HepG2 (cell line): ENCODE results near the gene NEK9.

ENCODE experiments used
- CTCF ChIP-seq: sonication (generic); formaldehyde crosslinking; IDR thresholded peaks from 2 replicates; pipeline ENCODE4 v1.5.0; 2020; ENCODE audit warnings: mild to moderate bottlenecking, missing genetic modification reagents, moderate library complexity
- HNRNPH1 ChIP-seq: fragments of 200-400 bp; formaldehyde crosslinking; optimal IDR thresholded peaks from 2 replicates; pipeline ENCODE3; 2017; ENCODE audit warnings: mild to moderate bottlenecking, low read depth, low read length
- JUNB ChIP-seq: sonication (generic); formaldehyde crosslinking; IDR thresholded peaks from 2 replicates; pipeline ENCODE4 v1.8.0; 2022; ENCODE audit warnings: missing genetic modification reagents, mild to moderate bottlenecking, borderline replicate concordance
- KLF12 ChIP-seq: sonication (generic); formaldehyde crosslinking; IDR thresholded peaks from 2 replicates; pipeline ENCODE4 v1.4.0; 2020; ENCODE audit warnings: missing genetic modification reagents, borderline replicate concordance
- MAFF ChIP-seq: IDR thresholded peaks from 2 replicates; pipeline ENCODE4 v1.6.1; 2011; ENCODE audit warnings: low read depth, low read length, improper control_type of control experiment
- POLR2A ChIP-seq, 2 experiments: IDR thresholded peaks; 2 replicates each; pipeline ENCODE4 v1.6.1; 2011; ENCODE audit warnings: low read depth in 2 of 2, low read length in 2 of 2, mild to moderate bottlenecking in 1 of 2, moderate library complexity in 1 of 2; ENCODE audit not compliant: insufficient read depth in 1 of 2
- TRIM22 ChIP-seq: fragments of 450-650 bp; IDR thresholded peaks from 2 replicates; pipeline ENCODE4 v1.6.1; 2017
- ZBTB40 ChIP-seq, 2 experiments: fragments of 450-650 bp in 1 of 2; sonication (generic) in 1 of 2; formaldehyde crosslinking in 1 of 2; IDR thresholded peaks; 2 replicates each; pipeline versions ENCODE4 v1.6.1 to v1.8.0; 2016 to 2022; ENCODE audit warnings: antibody characterized with exemption in 1 of 2, mild to moderate bottlenecking in 1 of 2, missing genetic modification reagents in 1 of 2
- ZNF468 ChIP-seq: sonication (generic); formaldehyde crosslinking; IDR thresholded peaks from 2 replicates; pipeline ENCODE4 v1.8.0; 2022; ENCODE audit warnings: mild to moderate bottlenecking, moderate library complexity, missing genetic modification reagents
- ZNF605 ChIP-seq: sonication (generic); formaldehyde crosslinking; IDR thresholded peaks from 2 replicates; pipeline ENCODE4 v1.8.0; 2022; ENCODE audit warnings: mild to moderate bottlenecking, missing genetic modification reagents
- ZNF709 ChIP-seq: sonication (generic); formaldehyde crosslinking; IDR thresholded peaks from 2 replicates; pipeline ENCODE4 v1.5.0; 2020; ENCODE audit warnings: mild to moderate bottlenecking, missing genetic modification reagents
- TF ChIP-seq, protein P1 (sequence below): sonication (generic); formaldehyde crosslinking; IDR thresholded peaks from 2 replicates; pipeline ENCODE4 v1.4.0; 2020; ENCODE audit warnings: missing genetic modification reagents
- TF ChIP-seq, protein P2 (sequence below): sonication (generic); formaldehyde crosslinking; IDR thresholded peaks from 2 replicates; pipeline ENCODE4 v1.5.0; 2020; ENCODE audit warnings: missing genetic modification reagents

GRCh38 chr14:75060420-75060819, 66.4 kb downstream of the NEK9 start:
- TF ChIP-seq, protein P1, sequence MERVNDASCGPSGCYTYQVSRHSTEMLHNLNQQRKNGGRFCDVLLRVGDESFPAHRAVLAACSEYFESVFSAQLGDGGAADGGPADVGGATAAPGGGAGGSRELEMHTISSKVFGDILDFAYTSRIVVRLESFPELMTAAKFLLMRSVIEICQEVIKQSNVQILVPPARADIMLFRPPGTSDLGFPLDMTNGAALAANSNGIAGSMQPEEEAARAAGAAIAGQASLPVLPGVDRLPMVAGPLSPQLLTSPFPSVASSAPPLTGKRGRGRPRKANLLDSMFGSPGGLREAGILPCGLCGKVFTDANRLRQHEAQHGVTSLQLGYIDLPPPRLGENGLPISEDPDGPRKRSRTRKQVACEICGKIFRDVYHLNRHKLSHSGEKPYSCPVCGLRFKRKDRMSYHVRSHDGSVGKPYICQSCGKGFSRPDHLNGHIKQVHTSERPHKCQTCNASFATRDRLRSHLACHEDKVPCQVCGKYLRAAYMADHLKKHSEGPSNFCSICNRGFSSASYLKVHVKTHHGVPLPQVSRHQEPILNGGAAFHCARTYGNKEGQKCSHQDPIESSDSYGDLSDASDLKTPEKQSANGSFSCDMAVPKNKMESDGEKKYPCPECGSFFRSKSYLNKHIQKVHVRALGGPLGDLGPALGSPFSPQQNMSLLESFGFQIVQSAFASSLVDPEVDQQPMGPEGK (CRISPR knock-in tag) = no peak
- no peak for TF ChIP-seq TRIM22
- TF ChIP-seq KLF12 (CRISPR knock-in tag) = no peak
- TF ChIP-seq HNRNPH1 = no peak
- no peak for TF ChIP-seq JUNB (CRISPR knock-in tag)
- TF ChIP-seq ZNF605 = no peak
- no peak for TF ChIP-seq POLR2A (IDR thresholded peaks at IDR 0.05; ENCODE audit: insufficient read depth in 1 of 2, low read depth in 2 of 2, low read length in 2 of 2)
- no peak for TF ChIP-seq ZBTB40 (IDR thresholded peaks at IDR 0.05)
- TF ChIP-seq ZBTB40 (CRISPR knock-in tag; IDR thresholded peaks at IDR 0.05) = no peak
- TF ChIP-seq ZNF468 (CRISPR knock-in tag) = no peak
- TF ChIP-seq, protein P2, sequence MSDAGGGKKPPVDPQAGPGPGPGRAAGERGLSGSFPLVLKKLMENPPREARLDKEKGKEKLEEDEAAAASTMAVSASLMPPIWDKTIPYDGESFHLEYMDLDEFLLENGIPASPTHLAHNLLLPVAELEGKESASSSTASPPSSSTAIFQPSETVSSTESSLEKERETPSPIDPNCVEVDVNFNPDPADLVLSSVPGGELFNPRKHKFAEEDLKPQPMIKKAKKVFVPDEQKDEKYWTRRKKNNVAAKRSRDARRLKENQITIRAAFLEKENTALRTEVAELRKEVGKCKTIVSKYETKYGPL (CRISPR knock-in tag) = no peak
- no peak for TF ChIP-seq ZNF709
- no peak for TF ChIP-seq CTCF (CRISPR knock-in tag)
- no peak for TF ChIP-seq MAFF
